22Rv1 (cell line): ENCODE measurements around the gene NOL4L.

Source experiments
- CTCF ChIP-seq: fragments of 450-650 bp; IDR thresholded peaks from 2 replicates; pipeline ENCODE4 v1.5.1; 2017; ENCODE audit warnings: mild to moderate bottlenecking
- ZFX ChIP-seq: fragments of 450-650 bp; IDR thresholded peaks from 2 replicates; pipeline ENCODE4 v1.6.1; 2017; ENCODE audit warnings: antibody characterized with exemption, borderline replicate concordance

GRCh38 chr20:32457479-32457986 is 127.6 kb downstream of the NOL4L start:
- TF ChIP-seq CTCF (no peak), ZFX (no peak)
